Left ventricle myocardium superior (tissue), 1 donor: Measurements from ENCODE around the gene ANKS1B. TPM values are rescaled to one million over a fixed set of nuclear protein-coding genes. Genes with fewer than 3 reads are reported as not detected.
"Not testable (repeated sequence)": the region's sequence is repeated elsewhere in the genome, so short reads cannot be mapped to it uniquely, and the experiment has no call there.

ENCODE experiments used
- ATAC-seq: fragments of 200-7000 bp; cut with Tn5 transposase; one replicate; pipeline ENCODE4 v1.9.1; 2020; ENCODE audit warnings: mild to moderate bottlenecking, moderate library complexity
- DNase-seq: peaks from one replicate; pipeline ENCODE4 v3.0.0-alpha.2; 2020
- intact Hi-C: fragments of 100-400 bp; cut with micrococcal nuclease; formaldehyde crosslinking; loops from one replicate; pipeline ENCODE4 v1.11.0; 2022
- total RNA-seq: library from RNA; stranded (reverse); fragmentation: NEBNext Ultra II Directional; extraction: Animal tissue kit (Norgen Biotek cat#: 25700); gene quantifications from one replicate; pipeline ENCODE4 v1.2.1, GENCODE V29; 2021
- donor health status: DM: no; HTN: yes; CAD: no; lungs with severe emphysema.

ANKS1B gene
- total RNA-seq, 1 donor from 2014 or later = 2.5 TPM

- ATAC-seq (no peak), DNase-seq (no peak)
- intact Hi-C loops = no loop called here
Measured at GRCh38 chr12:99267038-99267437, 717.7 kb downstream of the ANKS1B start.

DNA sequence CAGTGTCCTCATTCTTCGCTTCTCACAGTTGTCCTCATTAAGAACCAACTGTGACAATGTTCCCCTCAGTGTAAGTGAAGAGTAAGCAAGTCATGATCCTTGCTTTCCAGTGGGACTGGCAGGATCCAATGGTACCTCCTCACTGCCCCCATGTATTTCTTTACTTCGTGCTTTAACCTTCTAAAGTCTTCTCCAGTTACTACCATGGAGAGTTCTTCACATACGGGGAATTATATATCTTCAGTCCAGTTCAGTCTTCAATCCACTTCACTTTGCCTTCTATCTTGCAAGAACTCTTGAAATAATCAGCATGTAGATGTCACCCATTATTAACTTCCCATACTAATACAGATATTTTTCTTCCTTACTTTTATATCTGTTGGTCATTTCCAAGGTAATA, 719.1 kb downstream of the ANKS1B start:
- ATAC-seq = no peak
- DNase-seq = no peak
- intact Hi-C loops = no loop called here

DNA sequence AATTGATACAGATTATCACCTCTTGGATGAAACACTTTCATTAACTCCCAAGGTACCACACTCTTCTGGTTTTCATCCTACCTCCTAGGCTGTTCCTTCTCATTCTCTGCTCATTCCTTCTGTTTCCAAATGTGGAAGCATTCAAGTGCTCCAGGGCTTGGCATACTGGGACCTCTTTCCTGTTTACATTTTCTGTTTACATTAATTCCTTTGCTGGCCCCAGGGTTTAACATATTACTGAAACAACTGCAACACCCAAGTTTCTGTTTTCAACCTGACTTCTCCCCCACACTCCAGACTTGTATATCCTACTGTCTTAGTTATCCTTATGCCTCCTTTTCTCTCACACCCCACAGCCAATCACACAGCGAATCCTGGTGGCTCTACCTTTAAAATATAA, 723.5 kb downstream of the ANKS1B start:
- intact Hi-C loops = no loop called here
- no peak for ATAC-seq

GRCh38 chr12:99260456-99260996, 724.2 kb downstream of the ANKS1B start:
- ATAC-seq (no peak), DNase-seq (no peak)
- intact Hi-C loops = no loop called here

More for the DNA sequence above, 723.5 kb downstream of the ANKS1B start:
- DNase-seq = no peak

DNA sequence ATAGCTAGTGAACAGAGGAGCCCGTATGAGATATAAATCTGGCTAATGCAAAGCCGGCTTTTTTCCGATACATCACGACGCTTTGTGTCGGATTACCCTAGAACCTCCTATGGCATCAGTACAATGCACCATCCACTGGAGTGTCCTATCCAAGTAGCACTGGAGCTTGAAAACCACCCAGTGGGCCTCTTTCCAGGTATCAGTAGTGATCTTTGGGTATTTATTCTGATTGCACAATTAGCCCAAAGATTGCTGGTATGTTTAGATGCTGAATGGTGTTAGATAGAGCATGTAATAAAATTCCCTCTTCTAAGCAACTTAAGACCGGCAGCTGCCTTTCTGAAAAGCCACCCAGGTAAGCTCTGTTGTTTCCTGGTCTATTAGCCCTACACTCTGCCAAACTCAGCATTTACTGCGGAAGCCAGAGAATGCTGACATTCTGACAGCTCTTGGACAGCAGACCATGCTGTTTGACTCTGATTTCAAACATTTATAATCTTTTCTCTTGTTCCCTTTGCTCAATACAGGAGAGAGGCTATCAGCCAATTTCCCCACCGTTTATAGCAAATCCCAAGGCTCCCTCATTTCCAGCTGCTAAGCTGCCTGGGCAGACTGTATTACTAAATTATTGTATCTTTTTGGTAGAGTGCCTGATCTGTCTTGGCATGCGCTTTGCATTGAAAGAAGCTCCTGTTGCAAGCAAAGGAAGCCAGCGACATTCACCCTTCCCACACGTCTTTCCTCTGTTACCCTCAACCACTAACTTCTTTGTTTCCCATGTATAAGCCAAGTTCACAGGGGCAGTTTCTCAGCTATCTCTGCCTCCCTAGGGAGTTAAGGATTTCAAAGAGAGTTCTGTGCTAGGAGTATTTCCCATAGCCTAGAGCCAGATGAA, 725.4 kb downstream of the ANKS1B start:
- intact Hi-C loops = no loop called here
- peak; percentile 57 for ATAC-seq
- DNase-seq = no peak

GRCh38 chr12:99257672-99258071, 727.1 kb downstream of the ANKS1B start:
- ATAC-seq (peak; percentile 34), DNase-seq (no peak)
- intact Hi-C loops = no loop called here

GRCh38 chr12:99253068-99253467, 731.7 kb downstream of the ANKS1B start:
- intact Hi-C loops = no loop called here
- DNase-seq (no peak), ATAC-seq (no peak)

DNA sequence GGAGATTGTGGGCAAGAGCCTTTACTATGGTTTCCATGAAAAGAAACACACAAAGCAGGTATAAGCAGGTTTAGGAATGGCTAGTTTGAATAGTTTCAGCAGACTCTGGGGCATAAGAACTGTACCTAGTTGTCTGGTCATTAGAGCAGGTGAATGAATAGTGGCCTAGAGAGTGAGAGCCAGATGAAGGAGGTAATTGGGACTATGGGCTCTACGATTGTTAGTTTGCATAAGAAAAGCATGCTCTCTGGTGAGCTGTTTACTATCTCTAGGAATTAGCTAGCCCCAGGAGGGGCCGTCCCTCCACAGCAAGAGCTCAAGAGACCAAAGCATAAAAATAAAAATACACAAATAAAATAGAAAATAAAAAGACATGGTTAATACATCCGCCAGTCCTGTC, 734.6 kb downstream of the ANKS1B start:
- intact Hi-C loops = no loop called here
- DNase-seq (no peak), ATAC-seq (no peak)

GRCh38 chr12:99249543-99249942, 735.2 kb downstream of the ANKS1B start:
- ATAC-seq (no peak), DNase-seq (no peak)
- intact Hi-C loops = no loop called here

DNA sequence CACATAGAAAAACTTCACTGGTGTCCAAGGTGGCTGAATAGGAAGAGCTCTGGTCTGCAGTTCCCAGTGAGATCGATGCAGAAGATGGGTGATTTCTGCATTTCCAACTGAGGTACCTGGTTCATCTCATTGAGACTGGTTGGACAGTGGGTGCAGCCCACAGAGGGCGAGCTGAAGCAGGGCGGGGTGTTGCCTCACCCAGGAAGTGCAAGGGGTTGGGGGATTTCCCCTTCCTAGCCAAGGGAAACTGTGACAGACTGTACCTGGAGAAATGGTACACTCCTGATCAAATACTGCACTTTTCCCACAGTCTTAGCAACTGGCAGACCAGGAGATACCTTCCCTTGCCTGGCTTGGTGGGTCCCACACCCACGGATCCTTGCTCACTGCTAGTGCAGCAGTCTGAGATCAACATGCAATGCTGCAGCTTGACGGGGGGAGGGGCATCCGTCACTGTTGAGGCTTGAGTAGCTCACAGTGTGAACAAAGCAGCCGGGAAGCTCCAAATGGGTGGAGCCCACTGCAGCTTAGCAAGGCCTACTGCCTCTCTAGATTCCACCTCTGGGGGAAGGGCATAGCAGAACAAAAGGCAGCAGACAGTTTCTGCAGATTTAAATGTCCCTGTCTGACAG, 746.7 kb downstream of the ANKS1B start:
- ATAC-seq, DNase-seq, intact Hi-C loops: not testable (repeated sequence)

DNA sequence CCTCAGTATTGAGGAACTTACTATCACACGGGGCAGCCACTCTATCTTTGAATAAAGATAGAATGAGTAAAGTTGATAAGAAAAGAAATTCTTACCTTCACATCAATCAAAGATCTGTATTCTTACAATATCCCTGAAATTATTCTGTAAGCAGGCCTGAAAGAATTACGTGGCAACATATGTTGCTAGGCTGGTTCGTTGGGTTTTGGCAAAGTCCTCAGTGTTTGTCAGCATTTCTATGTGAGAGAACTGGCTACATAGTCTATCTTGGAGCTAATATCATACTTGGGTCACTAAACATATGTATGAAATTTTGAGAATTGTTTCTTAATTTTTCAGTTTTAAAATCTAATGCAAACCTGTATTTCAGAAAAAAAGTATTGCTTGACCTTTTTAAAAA, 749.4 kb downstream of the ANKS1B start:
- intact Hi-C loops = no loop called here
- DNase-seq (no peak), ATAC-seq (no peak)

- ATAC-seq = no peak
Measured at GRCh38 chr12:99234702-99235101, 750.0 kb downstream of the ANKS1B start.

DNA sequence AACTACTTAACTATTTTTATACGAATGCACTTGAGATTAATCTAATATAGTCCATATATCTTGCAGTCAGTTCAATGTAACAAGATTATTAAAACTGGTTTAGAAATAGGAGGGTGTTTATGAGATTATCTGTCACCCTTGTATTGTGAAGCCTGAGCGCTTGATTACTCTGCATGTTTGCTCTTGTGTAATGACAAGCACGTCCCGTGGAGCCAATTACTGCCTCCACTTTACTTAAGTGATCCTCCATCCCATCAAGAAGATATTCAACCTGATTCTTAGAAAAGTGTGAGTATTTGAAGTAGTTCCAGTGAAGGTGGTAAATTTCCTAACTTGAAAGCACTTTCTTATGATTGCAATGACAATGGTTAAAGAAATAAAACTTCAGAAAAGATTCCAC, 752.4 kb downstream of the ANKS1B start:
- DNase-seq (no peak), ATAC-seq (no peak)
- intact Hi-C loops = no loop called here

More at GRCh38 chr12:99234702-99235101, 750.0 kb downstream of the ANKS1B start:
- intact Hi-C loops = no loop called here
- DNase-seq = no peak

GRCh38 chr12:99231031-99231430, 753.7 kb downstream of the ANKS1B start:
- ATAC-seq (no peak), DNase-seq (no peak)
- intact Hi-C loops = no loop called here

DNA sequence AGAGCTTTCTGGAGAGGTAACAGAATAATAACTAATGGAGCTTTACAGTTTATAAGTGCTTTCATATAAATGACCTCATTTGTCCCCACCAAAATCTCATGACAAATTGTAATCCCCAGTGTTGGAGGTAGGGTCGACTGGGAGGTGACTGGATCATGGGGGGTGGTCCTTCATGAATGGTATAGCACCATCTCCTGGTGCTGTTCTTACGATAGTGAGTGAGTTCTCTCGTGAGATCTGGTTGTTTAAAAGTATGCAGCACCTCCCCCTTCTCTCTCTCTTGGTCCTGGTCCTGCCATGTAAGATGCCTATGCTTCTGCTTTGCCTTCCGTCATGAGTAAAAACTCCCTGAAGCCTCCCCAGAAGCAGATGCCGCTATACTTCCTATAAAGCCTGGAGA, 760.5 kb downstream of the ANKS1B start:
- DNase-seq (no peak), ATAC-seq (no peak)
- intact Hi-C loops = no loop called here

GRCh38 chr12:99223579-99223978, 761.2 kb downstream of the ANKS1B start:
- intact Hi-C loops = no loop called here
- no peak for ATAC-seq

DNA sequence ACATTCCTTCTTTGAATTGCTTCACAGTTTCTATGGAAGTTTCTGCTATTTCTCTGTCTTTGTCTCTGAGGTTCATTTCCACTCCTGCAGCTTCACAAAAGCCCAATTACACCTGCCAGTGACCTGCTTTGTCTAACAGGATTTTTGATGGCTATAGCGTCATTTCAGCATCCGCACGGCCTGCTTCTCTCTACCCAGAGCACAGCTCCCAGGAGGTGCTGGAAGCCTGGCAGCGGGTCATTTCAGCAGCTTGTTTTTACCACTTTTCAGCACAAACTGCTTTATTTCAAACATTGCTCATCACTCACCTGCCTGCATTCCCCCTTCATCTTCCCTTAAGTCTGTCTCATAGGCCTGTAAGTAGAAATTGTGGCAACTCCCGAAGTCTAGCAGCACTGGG, 771.7 kb downstream of the ANKS1B start:
- no peak for ATAC-seq
- DNase-seq = no peak
- intact Hi-C loops = no loop called here

More at GRCh38 chr12:99223579-99223978, 761.2 kb downstream of the ANKS1B start:
- no peak for DNase-seq

- intact Hi-C loops = no loop called here
- ATAC-seq = no peak
- no peak for DNase-seq
Measured at GRCh38 chr12:99212275-99212674, 772.5 kb downstream of the ANKS1B start.

- intact Hi-C loops = no loop called here
- no peak for ATAC-seq
- no peak for DNase-seq
Measured at GRCh38 chr12:99205111-99205510, 779.6 kb downstream of the ANKS1B start.

GRCh38 chr12:99201906-99202645, 782.7 kb downstream of the ANKS1B start:
- DNase-seq = no peak
- intact Hi-C loops = no loop called here
- ATAC-seq = no peak
